HEK293 (cell line): ENCODE data around the gene SCUBE3.

Experiments
- CTCF ChIA-PET: fragments of 350-600 bp; formaldehyde crosslinking; extraction: SDS; loops from one replicate; lab custom pipeline; 2021; ENCODE audit warnings: antibody characterized with exemption; lab: Yijun Ruan, JAX
- POLR2A ChIA-PET: fragments of 300-600 bp; formaldehyde crosslinking; extraction: SDS; loops from one replicate; lab custom pipeline; 2020; ENCODE audit warnings: antibody characterized with exemption, inconsistent platforms; lab: Yijun Ruan, JAX
- H3K27ac ChIP-seq: fragments of 200-500 bp; sonication (Bioruptor generic); 2 replicates; pipeline ENCODE4 v1.5.1; 2014; ENCODE audit warnings: low read depth, low read length, control low read depth, inconsistent platforms; ENCODE audit errors: extremely low read depth
- H3K36me3 ChIP-seq, 2 experiments: fragments of 200-500 bp in 1 of 2; sonication (Bioruptor generic) in 1 of 2; 1 replicate in 1 of 2; 2 replicates in 1 of 2; pipeline ENCODE4 v1.5.1; 2014 to 2017; ENCODE audit warnings: inconsistent platforms in 2 of 2, low read length in 2 of 2; ENCODE audit not compliant: control insufficient read depth in 2 of 2, insufficient read depth in 1 of 2
- H3K4me1 ChIP-seq: fragments of 200-500 bp; sonication (Bioruptor generic); 2 replicates; pipeline ENCODE4 v1.5.1; 2014; ENCODE audit warnings: mild to moderate bottlenecking, low read length, inconsistent platforms; ENCODE audit not compliant: control insufficient read depth, insufficient read depth
- H3K4me3 ChIP-seq: 2 replicates; pipeline ENCODE4 v1.5.1; 2011; ENCODE audit warnings: low read depth, mild to moderate bottlenecking, control low read depth, low read length, moderate library complexity
- H3K9me3 ChIP-seq: fragments of 200-500 bp; sonication (Bioruptor generic); 2 replicates; pipeline ENCODE4 v1.5.1; 2014; ENCODE audit warnings: low read depth, low read length, inconsistent platforms; ENCODE audit not compliant: control insufficient read depth, insufficient read depth
- IKZF3 ChIP-seq: fragments of 450-650 bp; IDR thresholded peaks from 2 replicates; pipeline ENCODE4 v1.5.0; 2018; ENCODE audit warnings: missing biosample characterization, mild to moderate bottlenecking, missing genetic modification characterization, moderate library complexity
- KLF16 ChIP-seq: fragments of 450-650 bp; formaldehyde crosslinking; IDR thresholded peaks from 2 replicates; pipeline ENCODE4 v1.5.1; 2017; ENCODE audit warnings: missing biosample characterization, missing genetic modification characterization
- RBAK ChIP-seq: fragments of 450-650 bp; formaldehyde crosslinking; IDR thresholded peaks from 2 replicates; pipeline ENCODE4 v1.5.1; 2016; ENCODE audit warnings: missing biosample characterization, missing genetic modification characterization
- TCF7L2 ChIP-seq: IDR thresholded peaks from 2 replicates; pipeline ENCODE4 v1.6.1; 2011; ENCODE audit warnings: low read depth, mild to moderate bottlenecking, inconsistent platforms, low read length, moderate library complexity, borderline replicate concordance
- ZEB2 ChIP-seq: fragments of 450-650 bp; formaldehyde crosslinking; IDR thresholded peaks from 2 replicates; pipeline ENCODE4 v1.5.1; 2016; ENCODE audit warnings: missing biosample characterization, missing genetic modification characterization
- ZNF121 ChIP-seq: fragments of 450-650 bp; formaldehyde crosslinking; IDR thresholded peaks from 2 replicates; pipeline ENCODE4 v1.5.1; 2016; ENCODE audit warnings: missing biosample characterization, missing genetic modification characterization
- ZNF132 ChIP-seq: fragments of 450-650 bp; formaldehyde crosslinking; IDR thresholded peaks from 2 replicates; pipeline ENCODE4 v1.5.1; 2017; ENCODE audit warnings: missing biosample characterization, missing genetic modification characterization, borderline replicate concordance
- ZNF174 ChIP-seq: fragments of 450-650 bp; formaldehyde crosslinking; IDR thresholded peaks from 2 replicates; pipeline ENCODE4 v1.5.0; 2017; ENCODE audit warnings: missing biosample characterization, mild to moderate bottlenecking, missing genetic modification characterization
- ZNF394 ChIP-seq: fragments of 450-650 bp; formaldehyde crosslinking; IDR thresholded peaks from 2 replicates; pipeline ENCODE4 v1.5.1; 2016; ENCODE audit warnings: missing biosample characterization, missing genetic modification characterization, mild to moderate bottlenecking, moderate library complexity, borderline replicate concordance
- ZNF561 ChIP-seq: fragments of 450-650 bp; IDR thresholded peaks from 2 replicates; pipeline ENCODE4 v1.5.1; 2018; ENCODE audit warnings: missing biosample characterization, missing genetic modification characterization, borderline replicate concordance
- ZNF610 ChIP-seq: fragments of 450-650 bp; formaldehyde crosslinking; IDR thresholded peaks from 2 replicates; pipeline ENCODE4 v1.5.1; 2016; ENCODE audit warnings: missing biosample characterization, missing genetic modification characterization, borderline replicate concordance
- ZNF660 ChIP-seq: fragments of 450-650 bp; IDR thresholded peaks from 2 replicates; pipeline ENCODE4 v1.5.1; 2018; ENCODE audit warnings: missing biosample characterization, mild to moderate bottlenecking, missing genetic modification characterization
- ZNF701 ChIP-seq: fragments of 450-650 bp; formaldehyde crosslinking; IDR thresholded peaks from 2 replicates; pipeline ENCODE4 v1.5.1; 2016; ENCODE audit warnings: missing biosample characterization, missing genetic modification characterization
- ZNF707 ChIP-seq: fragments of 450-650 bp; formaldehyde crosslinking; IDR thresholded peaks from 2 replicates; pipeline ENCODE4 v1.5.1; 2016; ENCODE audit warnings: missing biosample characterization, missing genetic modification characterization
- ZNF776 ChIP-seq: fragments of 450-650 bp; formaldehyde crosslinking; IDR thresholded peaks from 2 replicates; pipeline ENCODE4 v1.5.0; 2017; ENCODE audit warnings: missing biosample characterization, missing genetic modification characterization, borderline replicate concordance
- ZSCAN23 ChIP-seq: fragments of 450-650 bp; formaldehyde crosslinking; IDR thresholded peaks from 2 replicates; pipeline ENCODE4 v1.5.1; 2016; ENCODE audit warnings: missing biosample characterization, missing genetic modification characterization
- TF ChIP-seq, protein P1 (sequence below): fragments of 450-650 bp; formaldehyde crosslinking; optimal IDR thresholded peaks from 2 replicates; pipeline ENCODE3; 2016; ENCODE audit warnings: missing biosample characterization, mild to moderate bottlenecking, missing genetic modification characterization
- TF ChIP-seq, protein P2 (sequence below): fragments of 450-650 bp; formaldehyde crosslinking; IDR thresholded peaks from 2 replicates; pipeline ENCODE4 v1.5.1; 2016; ENCODE audit warnings: missing biosample characterization, missing genetic modification characterization
- TF ChIP-seq, protein P3 (sequence below): fragments of 450-650 bp; formaldehyde crosslinking; IDR thresholded peaks from 2 replicates; pipeline ENCODE4 v1.5.0; 2017; ENCODE audit warnings: missing biosample characterization, missing genetic modification characterization, borderline replicate concordance
- TF ChIP-seq, protein P4 (sequence below): fragments of 450-650 bp; formaldehyde crosslinking; IDR thresholded peaks from 2 replicates; pipeline ENCODE4 v1.5.1; 2017; ENCODE audit warnings: missing biosample characterization, missing genetic modification characterization
- TF ChIP-seq, protein P5 (sequence below): fragments of 450-650 bp; formaldehyde crosslinking; conservative IDR thresholded peaks from 2 replicates; pipeline ENCODE4 v1.5.1; 2016; ENCODE audit warnings: low read depth, missing biosample characterization, missing genetic modification characterization

SCUBE3 gene

DNA sequence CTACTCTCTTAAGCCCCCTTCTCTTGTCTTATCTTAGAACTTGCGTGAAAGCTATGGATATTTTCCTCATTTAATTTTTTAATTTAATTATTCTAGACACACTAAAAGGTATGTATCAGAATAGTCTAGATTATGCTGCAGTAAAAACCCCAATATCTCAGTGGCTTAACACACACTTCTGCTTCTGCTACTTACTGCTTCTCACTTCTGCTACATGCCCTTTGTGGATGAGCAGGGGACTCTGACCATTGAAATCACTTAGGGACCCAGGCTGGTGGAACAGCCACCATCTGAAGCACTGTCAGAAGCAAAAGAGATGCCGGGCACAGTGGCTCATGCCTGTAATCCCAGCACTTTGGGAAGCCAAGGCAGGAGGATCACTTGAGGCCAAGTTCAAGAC, 27.2 kb upstream of the SCUBE3 start (continued):
- TF ChIP-seq, protein P1, sequence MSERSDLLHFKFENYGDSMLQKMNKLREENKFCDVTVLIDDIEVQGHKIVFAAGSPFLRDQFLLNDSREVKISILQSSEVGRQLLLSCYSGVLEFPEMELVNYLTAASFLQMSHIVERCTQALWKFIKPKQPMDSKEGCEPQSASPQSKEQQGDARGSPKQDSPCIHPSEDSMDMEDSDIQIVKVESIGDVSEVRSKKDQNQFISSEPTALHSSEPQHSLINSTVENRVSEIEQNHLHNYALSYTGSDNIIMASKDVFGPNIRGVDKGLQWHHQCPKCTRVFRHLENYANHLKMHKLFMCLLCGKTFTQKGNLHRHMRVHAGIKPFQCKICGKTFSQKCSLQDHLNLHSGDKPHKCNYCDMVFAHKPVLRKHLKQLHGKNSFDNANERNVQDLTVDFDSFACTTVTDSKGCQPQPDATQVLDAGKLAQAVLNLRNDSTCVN (tag by site-specific recombination): no peak
- TF ChIP-seq ZNF561: no peak
- TF ChIP-seq ZNF660: no peak
- TF ChIP-seq, protein P2, sequence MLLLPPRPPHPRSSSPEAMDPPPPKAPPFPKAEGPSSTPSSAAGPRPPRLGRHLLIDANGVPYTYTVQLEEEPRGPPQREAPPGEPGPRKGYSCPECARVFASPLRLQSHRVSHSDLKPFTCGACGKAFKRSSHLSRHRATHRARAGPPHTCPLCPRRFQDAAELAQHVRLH (tag by site-specific recombination): no peak
- no peak for TF ChIP-seq IKZF3 (tag by site-specific recombination)
- no peak for TF ChIP-seq ZNF701
- no peak for TF ChIP-seq ZNF174 (tag by site-specific recombination)
- TF ChIP-seq, all 188 proteins: peak for 0

DNA sequence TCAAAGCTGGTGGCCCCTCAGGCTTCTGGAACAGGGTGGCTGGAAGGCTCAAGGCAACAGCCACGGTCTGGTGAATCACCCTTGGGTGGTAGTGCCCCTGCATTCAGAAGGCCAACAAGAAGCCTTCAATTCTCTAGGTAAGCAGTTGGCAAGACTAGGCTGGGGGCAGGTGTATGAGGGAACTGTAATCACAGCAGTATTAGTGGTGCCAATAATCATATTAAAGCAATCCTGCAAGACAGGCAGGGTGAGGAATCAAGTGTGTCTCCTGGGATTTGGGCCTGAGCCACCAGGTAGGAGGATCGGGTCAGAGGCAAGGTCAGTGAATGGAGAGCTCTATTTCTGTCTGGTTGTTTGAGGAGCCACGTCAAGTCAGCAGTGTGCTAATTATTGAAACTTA, 24.9 kb upstream of the SCUBE3 start:
- Histone ChIP-seq H3K4me3 (no peak overlapping the region), H3K36me3 (no peaks in the 10 kb centered on the region), H3K9me3 (no peaks in the 10 kb centered on the region), H3K27ac (no peak overlapping the region), H3K4me1 (no peaks in the 10 kb centered on the region; the same call in 1 of the 2 replicates)
- POLR2A ChIA-PET: no interaction called here
- CTCF ChIA-PET: interaction anchor here (0.6 to 1.9 kb wide), 2 partner anchors 9 to 16 kb away, joined by 3 to 4 read pairs; no protein-coding TSS in a partner anchor
- TF ChIP-seq ZEB2 (tag by site-specific recombination): no peak
- no peak for TF ChIP-seq TCF7L2
- no peak for TF ChIP-seq ZNF707
- TF ChIP-seq RBAK (tag by site-specific recombination): no peak
- TF ChIP-seq ZNF394 (tag by site-specific recombination): no peak
- TF ChIP-seq, protein P3, sequence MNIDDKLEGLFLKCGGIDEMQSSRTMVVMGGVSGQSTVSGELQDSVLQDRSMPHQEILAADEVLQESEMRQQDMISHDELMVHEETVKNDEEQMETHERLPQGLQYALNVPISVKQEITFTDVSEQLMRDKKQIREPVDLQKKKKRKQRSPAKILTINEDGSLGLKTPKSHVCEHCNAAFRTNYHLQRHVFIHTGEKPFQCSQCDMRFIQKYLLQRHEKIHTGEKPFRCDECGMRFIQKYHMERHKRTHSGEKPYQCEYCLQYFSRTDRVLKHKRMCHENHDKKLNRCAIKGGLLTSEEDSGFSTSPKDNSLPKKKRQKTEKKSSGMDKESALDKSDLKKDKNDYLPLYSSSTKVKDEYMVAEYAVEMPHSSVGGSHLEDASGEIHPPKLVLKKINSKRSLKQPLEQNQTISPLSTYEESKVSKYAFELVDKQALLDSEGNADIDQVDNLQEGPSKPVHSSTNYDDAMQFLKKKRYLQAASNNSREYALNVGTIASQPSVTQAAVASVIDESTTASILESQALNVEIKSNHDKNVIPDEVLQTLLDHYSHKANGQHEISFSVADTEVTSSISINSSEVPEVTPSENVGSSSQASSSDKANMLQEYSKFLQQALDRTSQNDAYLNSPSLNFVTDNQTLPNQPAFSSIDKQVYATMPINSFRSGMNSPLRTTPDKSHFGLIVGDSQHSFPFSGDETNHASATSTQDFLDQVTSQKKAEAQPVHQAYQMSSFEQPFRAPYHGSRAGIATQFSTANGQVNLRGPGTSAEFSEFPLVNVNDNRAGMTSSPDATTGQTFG (tag by site-specific recombination): no peak
- no peak for TF ChIP-seq KLF16 (tag by site-specific recombination)
- TF ChIP-seq ZNF121 (tag by site-specific recombination): no peak
- no peak for TF ChIP-seq ZNF132 (tag by site-specific recombination)
- no peak for TF ChIP-seq ZNF776 (tag by site-specific recombination)
- TF ChIP-seq, protein P4, sequence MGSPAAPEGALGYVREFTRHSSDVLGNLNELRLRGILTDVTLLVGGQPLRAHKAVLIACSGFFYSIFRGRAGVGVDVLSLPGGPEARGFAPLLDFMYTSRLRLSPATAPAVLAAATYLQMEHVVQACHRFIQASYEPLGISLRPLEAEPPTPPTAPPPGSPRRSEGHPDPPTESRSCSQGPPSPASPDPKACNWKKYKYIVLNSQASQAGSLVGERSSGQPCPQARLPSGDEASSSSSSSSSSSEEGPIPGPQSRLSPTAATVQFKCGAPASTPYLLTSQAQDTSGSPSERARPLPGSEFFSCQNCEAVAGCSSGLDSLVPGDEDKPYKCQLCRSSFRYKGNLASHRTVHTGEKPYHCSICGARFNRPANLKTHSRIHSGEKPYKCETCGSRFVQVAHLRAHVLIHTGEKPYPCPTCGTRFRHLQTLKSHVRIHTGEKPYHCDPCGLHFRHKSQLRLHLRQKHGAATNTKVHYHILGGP (tag by site-specific recombination): no peak
- no peak for TF ChIP-seq ZSCAN23 (tag by site-specific recombination)
- TF ChIP-seq, protein P5, sequence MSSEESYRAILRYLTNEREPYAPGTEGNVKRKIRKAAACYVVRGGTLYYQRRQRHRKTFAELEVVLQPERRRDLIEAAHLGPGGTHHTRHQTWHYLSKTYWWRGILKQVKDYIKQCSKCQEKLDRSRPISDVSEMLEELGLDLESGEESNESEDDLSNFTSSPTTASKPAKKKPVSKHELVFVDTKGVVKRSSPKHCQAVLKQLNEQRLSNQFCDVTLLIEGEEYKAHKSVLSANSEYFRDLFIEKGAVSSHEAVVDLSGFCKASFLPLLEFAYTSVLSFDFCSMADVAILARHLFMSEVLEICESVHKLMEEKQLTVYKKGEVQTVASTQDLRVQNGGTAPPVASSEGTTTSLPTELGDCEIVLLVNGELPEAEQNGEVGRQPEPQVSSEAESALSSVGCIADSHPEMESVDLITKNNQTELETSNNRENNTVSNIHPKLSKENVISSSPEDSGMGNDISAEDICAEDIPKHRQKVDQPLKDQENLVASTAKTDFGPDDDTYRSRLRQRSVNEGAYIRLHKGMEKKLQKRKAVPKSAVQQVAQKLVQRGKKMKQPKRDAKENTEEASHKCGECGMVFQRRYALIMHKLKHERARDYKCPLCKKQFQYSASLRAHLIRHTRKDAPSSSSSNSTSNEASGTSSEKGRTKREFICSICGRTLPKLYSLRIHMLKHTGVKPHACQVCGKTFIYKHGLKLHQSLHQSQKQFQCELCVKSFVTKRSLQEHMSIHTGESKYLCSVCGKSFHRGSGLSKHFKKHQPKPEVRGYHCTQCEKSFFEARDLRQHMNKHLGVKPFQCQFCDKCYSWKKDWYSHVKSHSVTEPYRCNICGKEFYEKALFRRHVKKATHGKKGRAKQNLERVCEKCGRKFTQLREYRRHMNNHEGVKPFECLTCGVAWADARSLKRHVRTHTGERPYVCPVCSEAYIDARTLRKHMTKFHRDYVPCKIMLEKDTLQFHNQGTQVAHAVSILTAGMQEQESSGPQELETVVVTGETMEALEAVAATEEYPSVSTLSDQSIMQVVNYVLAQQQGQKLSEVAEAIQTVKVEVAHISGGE: no peak
- TF ChIP-seq ZNF610 (tag by site-specific recombination): no peak
